HepG2 (cell line): ENCODE measurements around the gene SCO1. TPM values are rescaled to one million over a fixed set of nuclear protein-coding genes. Genes with fewer than 3 reads are reported as not detected.

ENCODE experiments used
- ATAC-seq: fragments of 200-7000 bp; cut with Tn5 transposase; 3 replicates; pipeline ENCODE4 v1.9.1; 2020; ENCODE audit warnings: mild to moderate bottlenecking, moderate library complexity
- BruUV-seq: library from RNA; stranded (reverse); fragments of 400-500 nt; replicated peaks from 2 replicates; lab custom pipeline; 2021; lab: Mats Ljungman, UMichigan
- CTCF ChIA-PET: fragments of 300-600 bp; formaldehyde crosslinking; extraction: SDS; loops from one replicate; lab custom pipeline; 2021; ENCODE audit warnings: low total read pairs, inconsistent platforms, low intra/inter-chr PET ratio; lab: Yijun Ruan, JAX
- POLR2A ChIA-PET: fragments of 350-600 bp; sonication (Branson Sonifier 250); formaldehyde crosslinking; loops from one replicate; lab custom pipeline; 2020; ENCODE audit warnings: antibody characterized with exemption, inconsistent platforms; lab: Yijun Ruan, JAX
- DNase-seq: peaks from one replicate; pipeline ENCODE4 v3.0.0-alpha.2; 2015; ENCODE audit warnings: low spot score
- FAIRE-seq: peaks from 3 replicates; lab custom pipeline; 2011; peaks lifted over from hg19 to GRCh38; lab: Jason Lieb, UNC
- H2AFZ ChIP-seq: one replicate; pipeline ENCODE4 v1.6.1; 2011; ENCODE audit warnings: low read length, inconsistent platforms
- H3K27ac ChIP-seq: fragments of 300-600 bp; 3 replicates; pipeline ENCODE4 v1.8.0; 2011; ENCODE audit warnings: mixed run types, mild to moderate bottlenecking, mixed read lengths, low read length, inconsistent platforms; ENCODE audit not compliant: insufficient read depth; ENCODE audit errors: extremely low read length
- H3K27me3 ChIP-seq, 2 experiments: fragments of 200-600 bp in 1 of 2; 2 replicates in 1 of 2; 3 replicates in 1 of 2; pipeline versions ENCODE4 v1.6.0 to v1.8.0; 2011; ENCODE audit warnings: low read length in 2 of 2, mild to moderate bottlenecking in 2 of 2, moderate library complexity in 2 of 2, inconsistent platforms in 1 of 2; ENCODE audit not compliant: insufficient read depth in 2 of 2, control insufficient read depth in 1 of 2
- H3K36me3 ChIP-seq, 2 experiments: fragments of 200-600 bp in 1 of 2; replicated peaks in 1 of 2; 2 replicates in 1 of 2; 3 replicates in 1 of 2; pipeline versions ENCODE4 v1.5.1 to v1.8.0; 2011; ENCODE audit warnings: low read length in 2 of 2, inconsistent platforms in 1 of 2; ENCODE audit not compliant: insufficient read depth in 2 of 2, control insufficient read depth in 1 of 2
- H3K4me1 ChIP-seq: 2 replicates; pipeline ENCODE4 v1.5.1; 2012; ENCODE audit warnings: low read length, inconsistent platforms; ENCODE audit not compliant: insufficient read depth
- H3K4me2 ChIP-seq: 2 replicates; pipeline ENCODE4 v1.6.0; 2011; ENCODE audit warnings: low read depth, low read length, inconsistent platforms
- H3K4me3 ChIP-seq, 3 experiments: fragments of 200-600 bp in 1 of 3; sonication (generic), shearing (Covaris generic) in 1 of 3; replicated peaks in 1 of 3; 2 replicates each; pipeline ENCODE4 v1.5.1; 2011 to 2016; ENCODE audit warnings: low read length in 3 of 3, inconsistent platforms in 2 of 3, low read depth in 2 of 3, mild to moderate bottlenecking in 2 of 3, control low read depth in 1 of 3, mixed read lengths in 1 of 3; ENCODE audit not compliant: insufficient read depth in 1 of 3
- H3K79me2 ChIP-seq: one replicate; pipeline ENCODE4 v1.6.1; 2011; ENCODE audit warnings: low read length, inconsistent platforms; ENCODE audit not compliant: insufficient read depth
- H3K9ac ChIP-seq: 2 replicates; pipeline ENCODE4 v1.6.0; 2011; ENCODE audit warnings: mild to moderate bottlenecking, low read depth, low read length, inconsistent platforms; ENCODE audit not compliant: insufficient read depth
- H3K9me3 ChIP-seq: 2 replicates; pipeline ENCODE4 v1.5.1; 2012; ENCODE audit warnings: mild to moderate bottlenecking, low read length
- H4K20me1 ChIP-seq: 2 replicates; pipeline ENCODE4 v1.6.0; 2011; ENCODE audit warnings: inconsistent platforms, mild to moderate bottlenecking, low read length, moderate library complexity; ENCODE audit not compliant: insufficient read depth
- CBX2 ChIP-seq, 2 experiments: fragments of 200-600 bp in 1 of 2; sonication (generic); formaldehyde crosslinking in 1 of 2; IDR thresholded peaks; 2 replicates each; pipeline versions ENCODE4 v1.7.0 to v1.8.1; 2018 to 2022; ENCODE audit warnings: low read depth in 2 of 2, low read length in 1 of 2, mild to moderate bottlenecking in 1 of 2, missing genetic modification reagents in 1 of 2
- ELF3 ChIP-seq: IDR thresholded peaks from 2 replicates; pipeline ENCODE4 v1.6.1; 2016; ENCODE audit warnings: missing genetic modification reagents, missing compliant biosample characterization
- GMEB1 ChIP-seq: sonication (generic); formaldehyde crosslinking; IDR thresholded peaks from 2 replicates; pipeline ENCODE4 v1.5.1; 2020; ENCODE audit warnings: missing genetic modification reagents, mild to moderate bottlenecking, borderline replicate concordance
- MIER3 ChIP-seq: IDR thresholded peaks from 2 replicates; pipeline ENCODE4 v1.6.1; 2016; ENCODE audit warnings: missing compliant biosample characterization, borderline replicate concordance
- NBN ChIP-seq: fragments of 450-650 bp; conservative IDR thresholded peaks from 2 replicates; pipeline ENCODE4 v1.6.1; 2017
- POLR2AphosphoS2 ChIP-seq: IDR thresholded peaks from 2 replicates; pipeline ENCODE4 v1.6.1; 2011; ENCODE audit warnings: low read depth, low read length, improper control_type of control experiment
- ZNF10 ChIP-seq: sonication (generic); formaldehyde crosslinking; IDR thresholded peaks from 2 replicates; pipeline ENCODE4 v1.4.0; 2020; ENCODE audit warnings: mild to moderate bottlenecking, low read depth, missing genetic modification reagents, borderline replicate concordance
- ZNF17 ChIP-seq: sonication (generic); formaldehyde crosslinking; IDR thresholded peaks from 2 replicates; pipeline ENCODE4 v1.5.0; 2020; ENCODE audit warnings: mild to moderate bottlenecking, missing genetic modification reagents
- ZNF280B ChIP-seq: sonication (generic); formaldehyde crosslinking; IDR thresholded peaks from 2 replicates; pipeline ENCODE4 v1.5.0; 2020; ENCODE audit warnings: missing genetic modification reagents, mild to moderate bottlenecking, borderline replicate concordance
- ZNF709 ChIP-seq: sonication (generic); formaldehyde crosslinking; IDR thresholded peaks from 2 replicates; pipeline ENCODE4 v1.5.0; 2020; ENCODE audit warnings: mild to moderate bottlenecking, missing genetic modification reagents
- ZNF775 ChIP-seq: sonication (generic); formaldehyde crosslinking; IDR thresholded peaks from 2 replicates; pipeline ENCODE4 v1.4.0; 2020; ENCODE audit warnings: missing genetic modification reagents, mild to moderate bottlenecking, moderate library complexity, borderline replicate concordance
- WGBS: methylation state at CpG from one replicate; pipeline ENCODE4 v1.1.6; 2017; ENCODE audit warnings: low lambda C conversion rate; 5-methylcytosine and 5-hydroxymethylcytosine counted together
- in situ Hi-C: cut with HindIII; loops from 2 replicates; pipeline ENCODE4 v1.10.0; 2017; ENCODE audit warnings: low pct_unique_long_range_greater_than_20kb; ENCODE audit not compliant: extremely low pct_ligation_motif_present
- intact Hi-C: fragments of 100-400 bp; cut with micrococcal nuclease; formaldehyde crosslinking; loops from one replicate; pipeline ENCODE4 v1.10.0; 2022; ENCODE audit not compliant: unreplicated experiment
- polyA plus RNA-seq, 8 experiments: library from polyadenylated mRNA; depleted of rRNA in 3 of 8; stranded (reverse) in 7 of 8; unstranded in 1 of 8; fragments of >200 nt; fragmentation: Illumina TruSeq in 4 of 8; extraction: Trizol in 4 of 8; gene quantifications; 2 replicates each; pipeline versions ENCODE4 v1.2.1 to v1.2.3, GENCODE V29; 2011 to 2016; ENCODE audit warnings: low read depth in 4 of 8, missing spikeins in 1 of 8, mixed read lengths in 1 of 8; ENCODE audit not compliant: insufficient read depth in 1 of 8
- total RNA-seq, 5 experiments: library from RNA; depleted of rRNA; stranded (reverse); fragments of >200 nt; fragmentation: Illumina TruSeq; extraction: Trizol; gene quantifications; 2 replicates each; pipeline ENCODE4 v1.2.3, GENCODE V29; 2016; ENCODE audit warnings: low read depth in 1 of 5

Gene SCO1
- total and polyA plus RNA-seq, 2 of the 13 experiments (the other 11 are each of a cell fraction or from before 2014, with no cell fraction given) = 11.4 to 50.3 TPM

GRCh38 chr17:10657879-10658278 is 39.5 kb downstream of the SCO1 start (continued):
- TF ChIP-seq CBX2 (IDR thresholded peaks at IDR 0.05; ENCODE audit: low read depth, low read length) (no peak), CBX2 (CRISPR knock-in tag; IDR thresholded peaks at IDR 0.05; ENCODE audit: low read depth) (no peak), ZNF10 (CRISPR knock-in tag) (no peak), NBN (no peak), POLR2AphosphoS2 (no peak), ZNF17 (CRISPR knock-in tag) (no peak), ZNF280B (CRISPR knock-in tag) (no peak), GMEB1 (no peak), MIER3 (CRISPR knock-in tag) (no peak), ELF3 (no peak)

- no peaks in the 10 kb centered on the region for H3K4me1 ChIP-seq
- no peak within 1 kb of the TSS for H3K27ac ChIP-seq
- H3K4me3 ChIP-seq = no peak within 1 kb of the TSS
- CTCF ChIA-PET = no interaction called here
- no peak for TF ChIP-seq ZNF709
- TF ChIP-seq ZNF775 (CRISPR knock-in tag) = no peak
- BruUV-seq = no TSS peak
- no peaks in the 10 kb centered on the region; a peak in 2 of 5 replicates for H3K36me3 ChIP-seq
- H3K9me3 ChIP-seq = no peaks in the 10 kb centered on the region
- H3K27me3 ChIP-seq = no peaks in the 10 kb centered on the region
- DNase-seq = no peak
- 100% methylated on average over 11 of the region's 15 CpGs for WGBS
- no peak for ATAC-seq
- H4K20me1 ChIP-seq = no peaks in the 10 kb centered on the region
- H3K4me2 ChIP-seq = no peak within 1 kb of the TSS
- no peak within 1 kb of the TSS for H2AFZ ChIP-seq
- intact Hi-C loops (no loop called here), in situ Hi-C loops (no loop called here)
- no peaks in the 10 kb centered on the region for H3K79me2 ChIP-seq
- no peak within 1 kb of the TSS for H3K9ac ChIP-seq
- POLR2A ChIA-PET = no interaction called here
- no peak for FAIRE-seq
Measured at GRCh38 chr17:10657148-10657547, 40.2 kb downstream of the SCO1 start, which contains the start of gene MYH3. MYH3 (minus strand) TSS chr17:10657309; CDS start chr17:10655064, 2,245 bp downstream.
